K562 (cell line): ENCODE measurements around the gene PRSS50. TPM values are rescaled to one million over a fixed set of nuclear protein-coding genes. Genes with fewer than 3 reads are reported as not detected.

Experiments
- ATAC-seq: fragments of 200-7000 bp; cut with Tn5 transposase; 3 replicates; pipeline ENCODE4 v1.9.1; 2020; ENCODE audit warnings: moderate library complexity
- BruUV-seq: library from RNA; stranded (reverse); fragments of 400-500 nt; replicated peaks from 2 replicates; lab custom pipeline; 2021; lab: Mats Ljungman, UMichigan
- CTCF ChIA-PET: fragments of 300-600 bp; formaldehyde crosslinking; extraction: SDS; loops from one replicate; lab custom pipeline; 2021; ENCODE audit warnings: low intra/inter-chr PET ratio; lab: Yijun Ruan, JAX
- POLR2A ChIA-PET: fragments of 300-600, 350-650 bp; sonication (Branson Sonifier 250); formaldehyde crosslinking; extraction: SDS; loops from one replicate; lab custom pipeline; 2021; ENCODE audit warnings: antibody characterized with exemption, inconsistent platforms; lab: Yijun Ruan, JAX
- DNase-seq, 4 experiments: peaks; one replicate each; pipeline versions ENCODE4 v3.0.0 to v3.0.0-alpha.2; 2011 to 2018; ENCODE audit warnings: low spot score in 3 of 4, mixed read lengths in 3 of 4; ENCODE audit errors: extremely low read depth in 1 of 4
- FAIRE-seq: peaks from 2 replicates; lab custom pipeline; 2011; peaks lifted over from hg19 to GRCh38; lab: Jason Lieb, UNC
- H2AFZ ChIP-seq: 2 replicates; pipeline ENCODE4 v1.6.0; 2011; ENCODE audit warnings: low read depth, low read length, control low read depth, inconsistent platforms
- H3K27ac ChIP-seq: fragments of 200-600 bp; 3 replicates; pipeline ENCODE4 v1.8.0; 2011; ENCODE audit warnings: low read depth, mild to moderate bottlenecking, control low read depth, inconsistent platforms, low read length, moderate library complexity, mixed read lengths; ENCODE audit errors: extremely low read depth
- H3K27me3 ChIP-seq, 2 experiments: fragments of 300-600 bp in 1 of 2; 2 replicates in 1 of 2; 3 replicates in 1 of 2; pipeline versions ENCODE4 v1.6.0 to v1.8.0; 2011; ENCODE audit warnings: inconsistent platforms in 2 of 2, low read length in 2 of 2, mild to moderate bottlenecking in 1 of 2, mixed read lengths in 1 of 2, moderate library complexity in 1 of 2; ENCODE audit not compliant: control insufficient read depth in 2 of 2, insufficient read depth in 2 of 2
- H3K36me3 ChIP-seq: fragments of 300-600 bp; 3 replicates; pipeline ENCODE4 v1.8.0; 2011; ENCODE audit warnings: mild to moderate bottlenecking, low read length, inconsistent platforms; ENCODE audit not compliant: control insufficient read depth, insufficient read depth
- H3K4me1 ChIP-seq, 2 experiments: fragments of 200-600 bp in 1 of 2; replicated peaks in 1 of 2; 2 replicates in 1 of 2; 3 replicates in 1 of 2; pipeline versions ENCODE4 v1.5.1 to v1.8.0; 2011; ENCODE audit warnings: inconsistent platforms in 2 of 2, low read length in 2 of 2, mild to moderate bottlenecking in 1 of 2, mixed read lengths in 1 of 2, moderate library complexity in 1 of 2; ENCODE audit not compliant: control insufficient read depth in 2 of 2, insufficient read depth in 2 of 2
- H3K4me2 ChIP-seq: 2 replicates; pipeline ENCODE4 v1.6.1; 2011; ENCODE audit warnings: low read length, control low read depth, inconsistent platforms, mixed read lengths; ENCODE audit not compliant: insufficient read depth
- H3K4me3 ChIP-seq: fragments of 200-600 bp; sonication (generic), shearing (Covaris generic); 2 replicates; pipeline ENCODE4 v1.5.1; 2016; ENCODE audit warnings: control low read depth, inconsistent platforms
- H3K79me2 ChIP-seq: fragments of 200-600 bp; 3 replicates; pipeline ENCODE4 v1.8.0; 2011; ENCODE audit warnings: low read length, inconsistent platforms; ENCODE audit not compliant: control insufficient read depth, insufficient read depth
- H3K9ac ChIP-seq, 2 experiments: 2 replicates each; pipeline versions ENCODE4 v1.6.0 to v1.6.1; 2011; ENCODE audit warnings: low read depth in 2 of 2, low read length in 2 of 2, control low read depth in 1 of 2, inconsistent platforms in 1 of 2, mild to moderate bottlenecking in 1 of 2, mixed read lengths in 1 of 2; ENCODE audit not compliant: insufficient read depth in 1 of 2
- H3K9me1 ChIP-seq: one replicate; pipeline ENCODE4 v1.6.0; 2011; ENCODE audit warnings: inconsistent platforms, mild to moderate bottlenecking, low read length, moderate library complexity; ENCODE audit not compliant: control insufficient read depth, insufficient read depth
- H3K9me3 ChIP-seq: replicated peaks from 2 replicates; pipeline ENCODE4 v1.5.1; 2011; ENCODE audit warnings: low read depth, low read length, inconsistent platforms; ENCODE audit not compliant: control insufficient read depth, insufficient read depth
- H4K20me1 ChIP-seq: replicated peaks from 2 replicates; pipeline ENCODE4 v1.6.1; 2011; ENCODE audit warnings: low read length, inconsistent platforms, mixed read lengths; ENCODE audit not compliant: control insufficient read depth, insufficient read depth
- GABPB2 ChIP-seq: fragments of 250-450 bp; sonication (Bioruptor Pico); conservative IDR thresholded peaks from 2 replicates; pipeline ENCODE4 v1.5.1; 2021; ENCODE audit warnings: mild to moderate bottlenecking
- KDM5B ChIP-seq: fragments of 200-600 bp; sonication (generic); IDR thresholded peaks from 2 replicates; pipeline ENCODE4 v1.6.1; 2012; ENCODE audit warnings: low read depth, mild to moderate bottlenecking, moderate library complexity, low read length, control low read depth, inconsistent platforms; ENCODE audit not compliant: insufficient replicate concordance
- RAD21 ChIP-seq, 2 experiments: fragments of 250-450 bp in 1 of 2; fragments of 450-650 bp in 1 of 2; sonication (Bioruptor Pico) in 1 of 2; formaldehyde crosslinking in 1 of 2; IDR thresholded peaks in 1 of 2; conservative IDR thresholded peaks in 1 of 2; 2 replicates each; pipeline versions ENCODE4 v1.4.0 to v1.8.0; 2020 to 2022; ENCODE audit warnings: mild to moderate bottlenecking in 2 of 2, moderate library complexity in 1 of 2
- SOX6 ChIP-seq: fragments of 450-650 bp; IDR thresholded peaks from 2 replicates; pipeline ENCODE4 v1.6.1; 2014; ENCODE audit warnings: mild to moderate bottlenecking
- TBL1XR1 ChIP-seq, 2 experiments: IDR thresholded peaks; 2 replicates each; pipeline ENCODE4 v1.6.1; 2012; ENCODE audit warnings: improper control_type of control experiment in 2 of 2, low read length in 2 of 2, mild to moderate bottlenecking in 1 of 2
- ZBED1 ChIP-seq: IDR thresholded peaks from 2 replicates; pipeline ENCODE4 v1.6.1; 2014
- ZBTB1 ChIP-seq: sonication (generic); formaldehyde crosslinking; IDR thresholded peaks from 2 replicates; pipeline ENCODE4 v1.8.1; 2023; ENCODE audit warnings: missing genetic modification reagents, low read depth, mild to moderate bottlenecking, borderline replicate concordance
- WGBS: fragments of 100-300 bp; shearing (Covaris generic); methylation state at CpG from one replicate; pipeline ENCODE4 v1.1.6; 2016; ENCODE audit warnings: low coverage, mixed read lengths; ENCODE audit not compliant: insufficient coverage; ENCODE audit errors: missing lambda C conversion rate; 5-methylcytosine and 5-hydroxymethylcytosine counted together
- in situ Hi-C: fragments of 300-500 bp; cut with MboI; formaldehyde crosslinking; loops from 4 replicates; pipeline ENCODE4 v1.15.0; 2018; ENCODE audit warnings: inconsistent platforms, mixed read lengths
- intact Hi-C: fragments of 100-400 bp; cut with micrococcal nuclease; formaldehyde crosslinking; loops from 2 replicates; pipeline ENCODE4 v1.14.2; 2022
- polyA plus RNA-seq, 8 experiments: library from polyadenylated mRNA; depleted of rRNA in 4 of 8; stranded (reverse) in 5 of 8; unstranded in 3 of 8; fragments of >200 nt; fragmentation: Nextera tagmentation in 2 of 8; fragmentation: Illumina TruSeq in 1 of 8; extraction: Ambion mirVana in 2 of 8; extraction: Trizol in 1 of 8; gene quantifications; 2 replicates each; pipeline versions ENCODE4 v1.2.1 to v1.2.3, GENCODE V29; 2011 to 2014; ENCODE audit warnings: inconsistent platforms in 1 of 8, missing spikeins in 1 of 8
- total RNA-seq, 7 experiments: library from RNA; depleted of rRNA in 6 of 7; stranded (reverse); fragments of >200 nt in 6 of 7; fragmentation: Illumina TruSeq in 2 of 7; extraction: Trizol in 2 of 7; gene quantifications; 2 replicates each; pipeline versions ENCODE4 v1.2.1 to v1.2.3, GENCODE V29; 2011 to 2021; ENCODE audit warnings: low replicate concordance in 1 of 7

PRSS50 gene
- total and polyA plus RNA-seq, 9 of the 15 experiments (the other 6 are each of a cell fraction or from before 2014, with no cell fraction given), result 0.01 TPM; not detected in 8

DNA sequence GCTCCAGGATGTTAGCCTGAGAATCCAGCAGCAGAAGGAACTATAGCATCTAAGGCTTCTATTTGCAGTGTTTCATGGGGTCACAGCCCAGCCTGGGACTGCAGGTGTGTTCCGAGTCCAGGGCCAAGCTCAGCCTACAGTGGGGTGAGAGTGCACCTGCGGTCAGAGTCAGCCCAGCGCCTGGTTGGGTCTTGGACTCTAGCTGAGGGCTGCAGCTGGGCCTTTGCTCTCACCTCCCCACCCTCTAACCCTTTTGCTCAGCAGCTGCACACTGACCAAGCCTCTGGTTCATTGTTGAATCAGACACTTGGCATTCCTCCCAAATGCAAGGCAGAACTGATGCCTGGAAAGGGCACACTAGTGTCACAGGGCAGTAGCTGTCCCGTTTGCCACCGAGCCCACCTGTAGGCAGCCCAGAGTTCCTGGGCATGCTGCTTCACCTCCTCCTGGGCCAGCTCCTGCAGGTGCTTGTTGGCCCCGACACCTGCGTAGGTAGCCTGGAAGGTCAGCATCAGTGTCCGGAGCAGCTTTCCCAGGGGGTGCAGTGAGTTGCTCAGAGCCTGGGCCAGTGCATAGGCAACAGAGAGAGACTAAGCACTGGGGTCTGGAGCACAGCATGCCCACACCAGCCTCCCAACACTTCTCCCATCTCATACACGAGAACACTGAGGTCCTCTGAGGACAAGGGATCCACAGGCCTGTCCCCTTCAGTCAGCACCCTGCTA, 41.7 kb downstream of the PRSS50 start:
- no peak overlapping the region for H3K4me3 ChIP-seq
- no peaks in the 10 kb centered on the region for H3K9me1 ChIP-seq
- BruUV-seq, result no TSS peak
- ATAC-seq (no peak), DNase-seq (no peak), FAIRE-seq (no peak)
- TF ChIP-seq TBL1XR1 (IDR thresholded peaks at IDR 0.05; ENCODE audit: low read length in 2 of 2) (no peak), GABPB2 (CRISPR knock-in tag) (no peak), ZBED1 (no peak), ZBTB1 (no peak), SOX6 (no peak), KDM5B (no peak), RAD21 (CRISPR knock-in tag; conservative IDR thresholded peaks at IDR 0.05 in 1 of 2, IDR thresholded peaks at IDR 0.05 in 1 of 2) (no peak)
- POLR2A ChIA-PET, result interaction anchor here (0.6 to 1.1 kb wide), 3 partner anchors 8 to 1232 kb away, joined by 3 to 5 read pairs (median 4); no protein-coding TSS in a partner anchor
- H3K9me3 ChIP-seq, result no peaks in the 10 kb centered on the region
- H3K79me2 ChIP-seq, result no peaks in the 10 kb centered on the region
- CTCF ChIA-PET, result no interaction called here
- no peak overlapping the region for H3K9ac ChIP-seq
- H3K4me1 ChIP-seq, result peaks cover 0 to 6% of the 10 kb centered on the region in 2 experiments; a peak in 2 of 5 replicates
- H3K36me3 ChIP-seq, result no peaks in the 10 kb centered on the region
- intact Hi-C loops, result no loop called here
- peaks cover 26% of the 10 kb centered on the region for H4K20me1 ChIP-seq
- no peak overlapping the region for H3K4me2 ChIP-seq
- no peak overlapping the region for H3K27ac ChIP-seq
- under 1% methylated on average over 9 of the region's 9 CpGs for WGBS
- in situ Hi-C loops, result no loop called here
- H2AFZ ChIP-seq, result no peak overlapping the region
- peaks cover 34 to 90% of the 10 kb centered on the region in 2 experiments; a peak in 4 of 5 replicates for H3K27me3 ChIP-seq
